C4-2B (cell line): ENCODE data around the gene ALDH1A3.

Source experiments
- H3K27ac ChIP-seq: fragments of 450-650 bp; 2 replicates; pipeline ENCODE4 v1.5.1; 2017
- CTCF ChIP-seq: fragments of 450-650 bp; conservative IDR thresholded peaks from 2 replicates; pipeline ENCODE4 v1.5.1; 2017; ENCODE audit warnings: mild to moderate bottlenecking
- ZFX ChIP-seq: fragments of 450-650 bp; IDR thresholded peaks from 2 replicates; pipeline ENCODE4 v1.6.1; 2017

Gene ALDH1A3

DNA sequence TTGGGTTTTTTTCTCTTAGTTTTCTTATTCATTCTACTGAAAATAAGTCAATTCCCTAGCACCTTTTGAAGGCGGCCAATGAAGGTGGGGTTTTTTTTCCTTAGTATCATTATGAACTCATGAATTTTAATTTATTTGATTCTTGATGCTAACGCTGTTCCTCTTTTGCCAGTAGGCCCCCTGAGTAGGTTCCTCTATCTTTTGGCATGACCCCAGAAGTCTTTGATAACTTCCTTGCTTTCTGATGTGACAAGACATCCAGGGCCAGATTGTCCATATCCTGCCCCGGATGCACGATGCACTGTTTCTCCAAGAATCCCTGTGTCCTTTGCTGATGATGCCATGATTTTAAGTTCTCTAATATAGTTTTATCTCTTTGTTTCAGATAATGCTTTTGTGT, 60.2 kb downstream of the ALDH1A3 start:
- no peak overlapping the region for H3K27ac ChIP-seq
- TF ChIP-seq CTCF: no peak
- TF ChIP-seq ZFX: no peak

DNA sequence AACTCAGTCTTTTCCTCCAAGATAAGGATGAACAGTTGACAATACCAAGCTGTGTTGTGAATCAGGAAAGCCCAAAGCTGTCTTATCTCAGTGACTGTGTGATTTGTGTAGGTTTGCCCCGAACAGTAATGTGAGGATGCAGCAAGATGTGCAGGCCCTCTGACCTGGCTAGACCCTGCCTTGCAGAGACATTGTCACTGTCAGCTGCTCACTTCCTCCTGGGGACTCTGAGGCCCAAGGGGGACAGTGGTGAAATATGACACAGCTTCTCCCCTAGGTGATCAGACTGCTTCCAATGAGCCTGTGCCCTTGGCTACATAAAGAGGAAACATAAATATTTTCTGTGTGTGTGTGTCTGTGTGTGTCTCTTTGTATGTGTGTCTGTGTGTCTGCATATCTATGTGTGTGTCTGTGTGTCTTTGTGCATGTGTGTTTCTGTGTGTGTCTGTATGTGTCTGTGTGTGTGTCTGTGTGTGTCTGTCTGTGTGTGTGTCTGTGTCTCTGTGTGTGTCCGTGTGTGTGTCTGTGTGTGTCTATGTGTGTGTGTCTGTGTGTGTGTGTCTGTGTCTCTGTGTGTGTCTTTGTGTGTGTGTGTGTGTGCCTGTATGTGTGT, 61.2 kb downstream of the ALDH1A3 start:
- H3K27ac ChIP-seq: no peak overlapping the region
- TF ChIP-seq CTCF (no peak), ZFX (no peak)

GRCh38 chr15:100941536-100941935, 61.9 kb downstream of the ALDH1A3 start:
- no peak overlapping the region for H3K27ac ChIP-seq
- TF ChIP-seq CTCF: no peak
- no peak for TF ChIP-seq ZFX

- H3K27ac ChIP-seq: no peak overlapping the region
- no peak for TF ChIP-seq CTCF
- TF ChIP-seq ZFX: no peak
Observed at GRCh38 chr15:100942656-100943425, 63.2 kb downstream of the ALDH1A3 start.

- TF ChIP-seq ZFX (no peak), CTCF (no peak)
- no peak overlapping the region for H3K27ac ChIP-seq
Observed at GRCh38 chr15:100944244-100944895, 64.7 kb downstream of the ALDH1A3 start.

GRCh38 chr15:100944986-100945385, 65.4 kb downstream of the ALDH1A3 start:
- H3K27ac ChIP-seq: no peak overlapping the region
- no peak for TF ChIP-seq ZFX
- no peak for TF ChIP-seq CTCF
